NT2/D1 (cell line): ENCODE data around the gene TAS2R5.

Source experiments
- SUZ12 ChIP-seq: IDR thresholded peaks from 2 replicates; pipeline ENCODE4 v1.6.1; 2011; ENCODE audit not compliant: insufficient read length, insufficient read depth; ENCODE audit errors: extremely low read depth
- YY1 ChIP-seq: IDR thresholded peaks from 2 replicates; pipeline ENCODE4 v1.6.1; 2011; ENCODE audit not compliant: insufficient read length, insufficient read depth

DNA sequence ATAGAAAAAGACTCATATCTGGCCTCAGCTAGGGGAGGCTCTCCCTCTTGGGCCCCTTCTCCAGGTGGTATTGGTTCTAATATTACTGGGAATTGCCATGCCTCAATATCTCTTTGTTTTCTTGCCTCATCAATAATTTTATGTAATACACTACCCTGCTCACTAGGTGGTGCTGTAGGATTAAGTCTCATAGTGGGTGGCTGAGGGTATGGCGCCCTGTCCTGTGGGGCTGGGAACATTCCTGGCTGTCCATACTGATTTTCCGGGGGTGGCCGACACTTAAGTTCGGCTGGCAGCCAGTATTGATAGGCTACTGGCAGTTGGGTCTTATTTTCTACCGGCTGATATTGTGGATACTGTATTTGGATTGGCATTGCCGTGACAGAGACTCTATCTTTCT is 35.1 kb upstream of the TAS2R5 start:
- TF ChIP-seq SUZ12 (no peak), YY1 (no peak)
